ENCODE results near the gene TNNI3. TPM values are rescaled to one million over a fixed set of nuclear protein-coding genes. Genes with fewer than 3 reads are reported as not detected.

The TNNI3 gene
- not detected in 2 replicates for total RNA-seq

DNA sequence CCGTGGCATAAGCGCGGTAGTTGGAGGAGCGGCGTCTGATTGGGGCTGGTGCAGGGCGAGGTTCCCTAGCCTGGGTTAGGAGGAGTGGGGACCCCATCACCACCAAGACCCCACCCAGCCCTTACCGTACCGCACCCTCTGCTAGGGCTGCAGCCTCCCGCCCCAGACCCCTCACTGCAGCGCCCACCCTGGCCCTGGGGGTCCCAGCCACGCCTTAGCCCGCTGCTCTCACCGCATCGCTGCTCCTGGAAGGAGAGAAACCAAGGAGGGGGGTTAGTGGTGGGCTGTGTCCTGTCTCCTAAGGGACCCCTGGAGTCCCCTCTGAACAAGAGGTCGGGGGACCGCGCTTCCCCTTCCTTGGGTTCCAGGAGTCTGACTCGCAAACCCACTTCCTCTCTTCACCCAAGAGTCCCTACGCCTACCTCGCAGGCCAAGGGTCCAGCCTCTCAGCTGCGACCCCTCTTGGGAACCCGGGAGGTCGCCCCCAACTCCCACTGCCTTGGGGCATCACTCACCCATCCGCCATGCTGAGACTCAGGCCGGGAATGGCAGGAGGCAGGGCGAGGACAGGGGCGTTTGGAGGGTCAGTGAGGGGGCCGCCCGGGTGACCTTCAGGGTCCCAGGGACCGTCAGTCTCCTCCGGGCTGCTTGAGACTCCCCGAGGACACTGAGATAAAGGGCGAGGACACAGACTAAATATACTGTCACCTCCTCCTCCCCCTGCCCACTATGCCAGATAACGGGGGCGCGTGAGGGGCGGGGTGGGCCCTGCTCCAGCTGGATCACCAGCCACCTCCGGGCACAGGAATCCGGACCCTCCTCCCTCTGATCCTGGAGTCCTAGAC is at the start of gene TNNI3:
Gene TNNI3 (minus strand): TSS at position 669 of the 845 bp plus-strand sequence. CDS start 143 bp downstream, at position 526.

DNA sequence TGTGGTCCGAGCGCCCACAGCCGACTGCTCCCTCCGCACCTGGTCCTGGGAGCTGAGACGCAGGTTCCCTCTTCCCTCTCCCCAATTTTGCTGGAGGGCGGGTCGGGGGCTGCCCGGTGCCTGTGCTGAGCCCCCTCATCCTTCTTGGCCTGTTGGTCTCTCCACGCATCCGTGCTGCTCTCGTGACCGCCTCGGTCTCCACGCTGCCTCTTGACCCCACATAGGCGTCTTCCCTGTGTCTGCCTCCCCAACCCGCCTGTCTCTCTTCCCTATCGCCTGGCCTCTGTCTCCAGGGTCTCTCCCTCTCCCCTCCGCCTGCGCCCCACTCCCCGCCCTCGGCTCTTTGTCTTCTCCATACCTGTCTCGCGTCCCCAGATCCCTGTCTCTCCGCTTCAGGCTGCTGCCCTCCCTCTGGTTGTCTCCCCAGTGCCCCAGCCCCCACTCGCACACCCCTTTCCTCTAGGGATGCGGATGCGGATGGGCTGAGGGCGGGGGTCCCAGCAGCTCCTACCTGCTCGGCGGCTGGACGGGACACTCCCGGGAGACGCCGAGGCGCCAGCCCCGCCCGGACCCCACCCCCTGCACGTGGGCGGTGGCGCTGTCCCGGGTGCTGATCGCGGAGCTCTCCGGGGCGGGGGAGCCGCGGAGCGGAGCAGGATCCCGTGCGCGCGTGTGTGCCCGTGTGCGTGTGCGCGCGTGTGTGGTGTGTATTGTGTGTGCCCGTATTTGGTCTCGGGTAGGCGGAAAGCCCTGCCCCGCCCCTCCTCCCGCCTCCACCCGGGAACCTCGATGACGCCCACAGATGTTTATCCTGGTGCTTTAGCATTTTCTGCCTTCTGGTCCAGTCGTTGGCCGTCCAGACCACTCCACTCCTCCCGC is 22.3 kb upstream of the TNNI3 start, which contains the start of gene SYT5:
Gene SYT5 (minus strand): TSS at position 684 of the 879 bp plus-strand sequence. CDS start 1,248 bp downstream, outside the sequence.

DNA sequence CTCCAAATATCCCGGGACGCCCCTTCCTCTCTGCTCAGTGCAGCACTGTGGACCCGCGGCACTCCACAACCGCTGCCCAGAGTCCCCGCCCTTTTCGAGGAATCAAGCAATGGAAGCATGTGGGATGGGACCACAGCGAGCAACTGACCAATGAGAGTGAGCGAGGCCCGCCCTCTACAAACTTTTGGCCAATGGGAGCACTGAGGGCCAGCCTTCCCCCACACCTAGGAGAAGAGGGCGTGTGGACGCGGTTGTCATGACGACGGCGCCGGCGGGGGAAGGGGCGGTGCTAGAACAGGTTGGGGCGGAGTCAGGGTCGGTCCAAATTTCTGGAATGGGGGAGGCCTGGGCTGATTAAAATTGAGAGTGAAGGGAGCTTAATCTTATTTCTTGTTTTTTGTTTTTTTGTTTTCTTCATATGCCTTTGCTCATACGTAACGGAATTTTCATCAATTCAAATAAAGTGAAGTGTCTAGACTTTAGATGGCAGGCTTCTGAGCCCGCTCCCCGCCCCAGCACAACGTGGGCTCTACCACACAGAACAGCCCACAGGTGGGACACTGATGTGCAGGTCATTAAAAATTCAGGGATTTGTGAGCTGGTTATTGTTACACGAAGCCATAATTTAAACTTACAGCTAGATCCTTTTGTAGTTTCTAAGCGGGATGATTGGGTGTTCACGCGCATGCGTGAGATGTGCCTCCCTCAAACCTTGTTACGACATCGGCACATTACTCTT is 9.2 kb upstream of the TNNI3 start, which contains the start of gene DNAAF3:
Gene DNAAF3 (minus strand): TSS at position 84 of the 739 bp plus-strand sequence. CDS start 200 bp downstream, outside the sequence.

DNA sequence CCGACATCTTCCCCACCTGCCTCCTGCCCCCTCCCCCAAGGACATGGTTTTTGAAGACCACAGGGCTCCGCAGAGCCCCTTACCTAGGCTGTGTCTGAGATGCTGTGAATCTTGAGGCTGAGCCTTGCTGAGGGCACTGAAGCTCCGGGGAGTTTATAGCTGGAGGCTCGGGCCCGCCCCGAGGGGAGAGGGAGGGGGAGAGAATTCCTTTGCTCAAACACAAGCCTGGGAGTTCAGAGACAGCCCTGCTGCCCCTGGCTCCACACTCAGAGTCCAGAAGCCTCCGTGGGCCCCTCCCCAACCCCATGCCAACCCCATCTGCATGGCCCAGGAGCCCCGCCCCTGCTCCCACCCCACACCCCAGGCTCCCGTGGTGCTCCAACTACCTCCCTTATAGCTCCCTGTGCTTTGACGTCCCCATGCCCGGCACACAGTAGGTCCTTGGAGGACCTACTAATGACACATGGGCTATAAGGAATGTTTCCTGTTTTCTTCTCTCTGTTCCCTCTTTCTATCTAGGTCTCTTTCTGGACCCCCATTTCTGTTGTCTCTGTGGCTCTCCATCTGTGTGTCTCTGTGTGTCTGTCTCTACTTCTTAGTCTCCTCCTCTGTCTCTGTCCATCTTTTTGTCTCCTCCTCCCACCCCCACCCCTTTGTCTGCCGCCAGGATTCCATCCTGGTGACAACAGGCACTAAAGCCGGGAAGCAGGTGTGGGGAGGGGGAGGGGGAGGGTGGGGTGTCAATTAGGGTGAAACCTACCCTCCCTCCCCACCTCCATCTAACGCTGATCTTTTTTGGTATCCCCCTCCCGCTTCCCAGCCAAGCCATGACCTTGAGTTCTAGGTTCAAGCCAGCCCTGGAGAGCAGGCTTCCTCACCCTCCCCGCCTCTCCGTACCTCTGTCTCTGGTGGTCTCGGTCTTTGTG is 8.2 kb downstream of the TNNI3 start, which contains the start of gene TNNT1:
Gene TNNT1 (minus strand): TSS at position 129 of the 926 bp plus-strand sequence. CDS start 2,049 bp downstream, outside the sequence.

DNA sequence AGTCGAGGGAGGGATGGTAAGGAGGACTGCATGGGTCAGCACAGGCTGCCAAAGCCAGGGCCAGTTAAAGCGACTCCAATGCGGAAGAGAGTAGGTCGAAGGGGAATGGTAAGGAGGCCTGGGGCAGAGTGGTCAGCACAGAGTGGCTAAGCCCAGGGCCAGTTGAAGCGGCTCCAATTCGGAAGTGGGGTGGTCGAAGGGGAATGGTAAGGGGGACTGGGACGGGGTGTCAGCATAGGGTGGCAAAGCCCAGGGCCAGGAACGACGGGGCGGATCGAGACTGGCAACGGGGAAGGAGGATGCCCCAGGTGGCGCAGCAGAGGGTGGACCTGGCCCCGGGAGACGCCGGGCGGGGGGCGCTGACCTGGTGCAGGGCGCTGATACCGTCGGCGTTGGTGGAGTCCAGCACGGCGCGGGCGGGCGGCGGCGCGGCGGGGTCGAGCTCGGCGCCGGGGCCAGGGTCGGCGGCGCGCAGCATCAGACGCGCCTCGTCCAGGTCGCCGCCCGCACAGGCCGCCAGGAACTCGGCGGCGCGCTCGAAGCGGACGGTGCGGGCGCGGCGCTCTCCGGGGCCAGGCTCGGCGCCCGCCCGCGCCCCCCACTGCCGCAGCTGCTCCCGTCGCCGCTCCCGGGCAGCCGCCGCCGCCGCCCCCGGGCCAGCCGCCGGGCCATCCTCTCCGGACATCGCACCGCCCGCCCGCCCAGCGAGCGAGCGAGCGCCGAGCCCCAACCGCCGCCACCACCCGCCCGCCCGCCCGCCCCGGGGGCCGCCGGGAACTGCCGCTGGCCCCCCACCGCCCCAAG is 40.5 kb downstream of the TNNI3 start, which contains the start of gene PPP1R12C:
Gene PPP1R12C (minus strand): TSS at position 779 of the 804 bp plus-strand sequence. CDS start 94 bp downstream, at position 685.

Other genes with a start within 250 kb of the TNNI3 start
- gene NLRP7, start 210.2 kb downstream of the TNNI3 start, total RNA-seq, result not detected in 2 replicates
- not detected in 2 replicates for gene NLRP2, start 191.4 kb downstream of the TNNI3 start, total RNA-seq
- gene GP6, start 119.5 kb downstream of the TNNI3 start, total RNA-seq, result not detected in 2 replicates
- gene RDH13, start 94.6 kb downstream of the TNNI3 start, total RNA-seq, result 9.4 and 10.8 TPM in 2 replicates
- gene EPS8L1, start 81.9 kb downstream of the TNNI3 start, total RNA-seq, result 0.90 and 4.9 TPM in 2 replicates
- gene PPP1R12C, start 40.1 kb downstream of the TNNI3 start, total RNA-seq, result 58.6 and 82.5 TPM in 2 replicates
- gene TNNT1, start 8.5 kb downstream of the TNNI3 start, total RNA-seq, result 3.2 TPM in 1 of 2 replicates, not detected in the other
- gene DNAAF3, start 8.9 kb upstream of the TNNI3 start, total RNA-seq, result 7.3 and 8.8 TPM in 2 replicates
- gene SYT5, start 22.6 kb upstream of the TNNI3 start, total RNA-seq, result 0.54 and 1.1 TPM in 2 replicates
- gene PTPRH, start 51.8 kb upstream of the TNNI3 start, total RNA-seq, result 4.2 and 5.3 TPM in 2 replicates
- 0.18 and 2.3 TPM in 2 replicates for gene TMEM86B, start 71.0 kb upstream of the TNNI3 start, total RNA-seq
- 29.1 and 42.4 TPM in 2 replicates for gene PPP6R1, start 101.3 kb upstream of the TNNI3 start, total RNA-seq
- 21.9 and 33.4 TPM in 2 replicates for gene HSPBP1, start 122.4 kb upstream of the TNNI3 start, total RNA-seq
- 6.1 and 10.2 TPM in 2 replicates for gene BRSK1, start 126.3 kb upstream of the TNNI3 start, total RNA-seq
- not detected in 2 replicates for gene TMEM150B, start 167.6 kb upstream of the TNNI3 start, total RNA-seq
- 2.2 and 12.2 TPM in 2 replicates for gene KMT5C, start 182.1 kb upstream of the TNNI3 start, total RNA-seq
- not detected in 2 replicates for gene COX6B2, start 197.0 kb upstream of the TNNI3 start, total RNA-seq
- gene GARIN5B, start 205.5 kb upstream of the TNNI3 start, total RNA-seq, result not detected in 2 replicates
- 1.6 and 2.9 TPM in 2 replicates for gene IL11, start 212.7 kb upstream of the TNNI3 start, total RNA-seq
- not detected in 2 replicates for gene TMEM190, start 219.1 kb upstream of the TNNI3 start, total RNA-seq
- not detected in 2 replicates for gene TMEM238, start 226.6 kb upstream of the TNNI3 start, total RNA-seq
- 461 and 521 TPM in 2 replicates for gene RPL28, start 228.2 kb upstream of the TNNI3 start, total RNA-seq

Measured in cardiac atrium fibroblast (primary cell).